Measurements from ENCODE around the gene KRTAP20-4.

KRTAP20-4 gene

DNA sequence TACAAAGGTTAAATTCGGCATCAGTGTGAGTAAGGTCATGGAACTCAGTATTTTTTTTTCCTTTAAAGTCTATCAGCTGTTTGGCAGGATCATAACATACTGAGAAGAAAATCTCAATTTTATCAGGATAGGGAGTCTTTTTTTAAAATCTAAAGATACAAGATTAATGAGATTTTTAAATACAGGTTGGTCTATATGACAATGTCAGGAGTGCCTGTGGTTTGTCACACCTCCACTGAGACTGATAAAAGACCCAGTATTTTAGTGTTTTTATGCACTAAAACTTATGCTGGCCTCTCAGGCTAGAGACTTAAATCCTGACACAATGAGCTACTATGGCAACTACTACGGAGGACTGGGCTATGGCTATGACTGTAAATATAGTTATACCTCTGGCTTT, 22.1 kb downstream of the KRTAP20-4 start, which contains the start of gene KRTAP20-3:
Gene KRTAP20-3, plus strand, starts transcription at position 301 of the 400 bp plus-strand sequence.
- Histone ChIP-seq H3K36me3 (no peaks in the 10 kb centered on the region), H3K4me1 (ENCODE audit: control insufficient read depth in 1 of 2, insufficient read depth in 1 of 2, low read depth in 1 of 2, low read length in 1 of 2) (no peaks in the 10 kb centered on the region), H3K27me3 (no peaks in the 10 kb centered on the region), H3K9me3 (no peaks in the 10 kb centered on the region), H3K27ac (no peak within 1 kb of the TSS), H3K4me3 (ENCODE audit: low read depth in 1 of 2, low read length in 1 of 2) (no peak within 1 kb of the TSS)
- TF ChIP-seq, protein P1, sequence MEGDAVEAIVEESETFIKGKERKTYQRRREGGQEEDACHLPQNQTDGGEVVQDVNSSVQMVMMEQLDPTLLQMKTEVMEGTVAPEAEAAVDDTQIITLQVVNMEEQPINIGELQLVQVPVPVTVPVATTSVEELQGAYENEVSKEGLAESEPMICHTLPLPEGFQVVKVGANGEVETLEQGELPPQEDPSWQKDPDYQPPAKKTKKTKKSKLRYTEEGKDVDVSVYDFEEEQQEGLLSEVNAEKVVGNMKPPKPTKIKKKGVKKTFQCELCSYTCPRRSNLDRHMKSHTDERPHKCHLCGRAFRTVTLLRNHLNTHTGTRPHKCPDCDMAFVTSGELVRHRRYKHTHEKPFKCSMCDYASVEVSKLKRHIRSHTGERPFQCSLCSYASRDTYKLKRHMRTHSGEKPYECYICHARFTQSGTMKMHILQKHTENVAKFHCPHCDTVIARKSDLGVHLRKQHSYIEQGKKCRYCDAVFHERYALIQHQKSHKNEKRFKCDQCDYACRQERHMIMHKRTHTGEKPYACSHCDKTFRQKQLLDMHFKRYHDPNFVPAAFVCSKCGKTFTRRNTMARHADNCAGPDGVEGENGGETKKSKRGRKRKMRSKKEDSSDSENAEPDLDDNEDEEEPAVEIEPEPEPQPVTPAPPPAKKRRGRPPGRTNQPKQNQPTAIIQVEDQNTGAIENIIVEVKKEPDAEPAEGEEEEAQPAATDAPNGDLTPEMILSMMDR (IDR thresholded peaks at IDR 0.05): no peak

DNA sequence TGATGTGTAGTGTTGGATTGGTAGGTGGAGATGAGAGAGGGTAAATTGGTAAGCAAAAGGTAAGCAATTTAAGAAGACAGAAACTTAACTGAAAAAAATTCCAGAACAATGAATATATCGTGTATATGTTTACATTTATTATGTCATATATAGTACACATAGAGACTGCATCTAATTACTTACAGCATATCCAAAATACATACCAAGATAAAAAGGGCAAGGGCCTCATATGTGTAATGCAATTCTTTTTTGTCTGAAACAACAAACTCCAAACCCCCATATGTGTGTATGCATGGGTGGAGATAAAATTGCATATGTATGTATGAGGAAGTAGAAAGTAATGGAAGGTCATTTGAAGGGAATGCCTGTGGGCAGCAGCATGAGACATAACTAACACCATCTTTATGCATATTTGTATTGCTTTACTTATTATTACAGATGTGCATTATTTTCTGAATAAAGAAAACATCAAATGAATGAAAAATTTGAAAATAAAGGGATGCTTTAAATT, 26.5 kb downstream of the KRTAP20-4 start:
- TF ChIP-seq, protein P1 (IDR thresholded peaks at IDR 0.05): no peak
- Histone ChIP-seq H3K4me1 (ENCODE audit: control insufficient read depth in 1 of 2, insufficient read depth in 1 of 2, low read depth in 1 of 2, low read length in 1 of 2) (no peaks in the 10 kb centered on the region), H3K36me3 (no peaks in the 10 kb centered on the region), H3K9me3 (no peaks in the 10 kb centered on the region), H3K27ac (no peak overlapping the region), H3K4me3 (ENCODE audit: low read depth in 1 of 2, low read length in 1 of 2) (no peak overlapping the region), H3K27me3 (no peaks in the 10 kb centered on the region)

DNA sequence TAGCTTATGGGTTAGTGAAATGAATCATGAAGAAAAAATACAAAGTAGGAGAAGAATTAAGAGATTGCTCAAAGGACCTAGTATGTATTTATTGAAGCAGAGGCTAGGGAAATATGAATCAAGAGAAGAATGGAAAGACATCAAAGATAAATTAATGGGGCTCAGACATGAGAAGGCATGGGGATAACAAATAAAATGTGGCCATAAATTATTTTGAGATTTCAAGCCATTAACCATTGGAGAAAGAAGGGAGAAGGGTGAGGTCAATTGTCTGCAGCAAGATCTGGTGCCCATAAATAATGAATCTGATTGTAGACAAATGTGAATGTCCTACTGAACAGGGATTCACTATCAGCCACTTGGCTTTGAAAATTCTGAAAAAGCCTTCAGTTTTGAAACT, 32.5 kb downstream of the KRTAP20-4 start:
- no peaks in the 10 kb centered on the region for H3K9me3 ChIP-seq
- H3K27ac ChIP-seq: no peak overlapping the region
- H3K27me3 ChIP-seq: no peaks in the 10 kb centered on the region
- no peaks in the 10 kb centered on the region for H3K4me1 ChIP-seq (ENCODE audit: control insufficient read depth in 1 of 2, insufficient read depth in 1 of 2, low read depth in 1 of 2, low read length in 1 of 2)
- TF ChIP-seq, protein P1 (IDR thresholded peaks at IDR 0.05): no peak
- no peaks in the 10 kb centered on the region for H3K36me3 ChIP-seq
- no peak overlapping the region for H3K4me3 ChIP-seq (ENCODE audit: low read depth in 1 of 2, low read length in 1 of 2)

DNA sequence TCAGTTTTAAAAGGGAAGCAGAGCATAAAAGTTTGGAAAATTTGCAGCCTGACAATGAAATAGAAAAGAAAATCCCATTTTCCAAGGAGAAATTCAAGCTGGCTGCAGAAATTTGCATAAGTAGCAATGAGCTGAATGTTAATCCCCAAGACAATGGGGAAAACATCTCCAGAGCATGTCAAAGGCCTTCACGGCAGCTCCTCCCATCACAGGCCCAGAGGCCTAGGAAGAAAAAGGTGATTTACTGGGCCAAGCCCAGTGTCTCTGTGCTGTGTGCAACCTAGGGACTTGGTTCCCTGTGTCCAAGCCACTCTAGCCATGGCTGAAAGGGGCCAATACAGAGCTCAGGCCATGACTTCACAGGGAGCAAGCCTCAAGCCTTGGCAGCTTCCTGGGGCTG, 48.3 kb downstream of the KRTAP20-4 start:
- TF ChIP-seq, protein P1 (IDR thresholded peaks at IDR 0.05): no peak
- no peak overlapping the region for H3K4me3 ChIP-seq (ENCODE audit: low read depth in 1 of 2, low read length in 1 of 2)
- H3K36me3 ChIP-seq: no peaks in the 10 kb centered on the region
- no peak overlapping the region for H3K27ac ChIP-seq
- no peaks in the 10 kb centered on the region for H3K4me1 ChIP-seq (ENCODE audit: control insufficient read depth in 1 of 2, insufficient read depth in 1 of 2, low read depth in 1 of 2, low read length in 1 of 2)
- H3K27me3 ChIP-seq: no peaks in the 10 kb centered on the region
- H3K9me3 ChIP-seq: no peaks in the 10 kb centered on the region

Measured in neutrophil (primary cell).